Ramos (cell line): Measurements from ENCODE around the gene CDH23.

Experiments used
- in situ Hi-C: fragments of 300-500 bp; cut with MboI; formaldehyde crosslinking; loops from one replicate; pipeline ENCODE4 v1.14.3; 2022; ENCODE audit warnings: low sequenced_read_pairs; ENCODE audit not compliant: unreplicated experiment

The CDH23 gene

GRCh38 chr10:71502190-71502589, 105.5 kb downstream of the CDH23 start:
- in situ Hi-C loops, result no loop called here

GRCh38 chr10:71502851-71503250, 106.1 kb downstream of the CDH23 start:
- in situ Hi-C loops, result no loop called here

DNA sequence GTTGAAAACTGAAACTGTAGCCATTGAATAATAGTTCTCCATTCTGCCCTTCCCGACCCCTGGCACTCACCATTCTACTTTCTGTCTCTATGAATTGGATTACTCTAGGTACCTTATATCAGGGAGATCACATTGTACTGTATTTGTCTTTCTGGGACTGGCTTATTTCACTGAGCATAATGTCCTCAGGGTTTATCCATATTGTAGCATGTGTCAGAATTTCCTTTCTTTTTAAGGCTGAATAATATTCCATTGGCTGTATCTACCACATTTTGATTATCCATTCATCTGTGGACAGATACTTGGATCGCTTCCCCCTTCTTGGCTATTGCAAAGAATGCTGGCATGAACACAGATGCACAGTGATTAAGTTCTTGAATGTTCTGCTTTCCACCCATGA, 107.4 kb downstream of the CDH23 start:
- in situ Hi-C loops, result no loop called here

DNA sequence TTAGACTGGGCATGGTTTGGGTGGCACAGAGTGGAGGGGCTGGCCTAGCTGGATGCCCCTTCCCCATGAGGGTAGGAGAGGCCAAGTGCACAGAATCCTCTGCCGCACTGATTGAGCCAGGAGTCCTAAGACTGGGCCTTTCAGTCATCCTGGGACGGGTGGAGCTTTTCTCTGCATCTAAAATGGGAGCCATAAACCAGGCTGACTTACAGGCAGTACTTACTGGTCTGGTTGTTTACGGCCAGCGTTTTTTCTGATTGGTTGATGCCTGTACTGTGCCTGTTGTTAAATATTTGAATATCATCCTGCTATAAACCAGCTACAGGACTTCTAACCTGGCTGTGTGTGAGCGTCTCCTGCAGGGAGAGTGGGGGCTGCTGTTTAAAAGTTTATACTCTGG, 107.8 kb downstream of the CDH23 start:
- in situ Hi-C loops, result no loop called here

GRCh38 chr10:71505862-71506261, 109.1 kb downstream of the CDH23 start:
- in situ Hi-C loops, result no loop called here

DNA sequence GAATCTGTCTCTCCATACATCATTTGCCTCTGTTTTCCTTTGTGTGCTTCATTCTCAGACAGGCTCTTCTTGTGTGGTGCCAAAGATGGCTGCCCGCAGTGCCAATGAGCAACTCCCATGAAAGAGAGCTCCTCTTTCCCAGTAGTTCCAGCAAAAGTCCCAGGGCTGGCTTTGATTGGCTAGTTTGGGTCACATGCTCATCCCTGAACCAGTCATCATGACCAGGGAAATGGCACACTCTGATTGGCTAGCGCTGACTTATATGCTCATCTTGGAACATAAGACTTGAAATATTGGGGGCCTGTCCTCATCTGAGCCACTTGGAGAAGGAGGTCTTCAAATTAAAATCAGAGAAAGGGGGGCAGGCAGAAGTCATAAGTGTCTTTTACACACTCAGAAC, 112.7 kb downstream of the CDH23 start:
- in situ Hi-C loops, result no loop called here

DNA sequence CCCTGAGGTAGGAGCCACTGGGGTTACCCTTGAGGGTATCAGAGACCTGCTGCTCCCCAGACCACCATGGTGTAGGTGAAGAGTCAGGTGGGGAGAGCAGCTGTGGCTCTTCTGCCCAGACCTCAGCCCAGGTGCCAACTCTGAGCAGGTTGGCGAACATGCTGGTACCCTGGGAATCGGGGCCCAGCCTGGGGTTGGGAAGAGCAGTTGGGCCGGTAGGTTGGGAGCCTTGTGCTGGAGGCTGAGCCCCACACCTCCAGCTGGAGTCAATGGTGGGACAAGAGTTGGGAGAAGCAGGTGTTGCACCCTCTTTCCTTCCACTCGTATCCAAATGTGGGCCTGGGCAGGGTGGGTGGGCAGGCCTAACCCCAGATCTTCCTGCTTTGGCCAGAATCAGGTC, 114.5 kb downstream of the CDH23 start:
- in situ Hi-C loops, result no loop called here

DNA sequence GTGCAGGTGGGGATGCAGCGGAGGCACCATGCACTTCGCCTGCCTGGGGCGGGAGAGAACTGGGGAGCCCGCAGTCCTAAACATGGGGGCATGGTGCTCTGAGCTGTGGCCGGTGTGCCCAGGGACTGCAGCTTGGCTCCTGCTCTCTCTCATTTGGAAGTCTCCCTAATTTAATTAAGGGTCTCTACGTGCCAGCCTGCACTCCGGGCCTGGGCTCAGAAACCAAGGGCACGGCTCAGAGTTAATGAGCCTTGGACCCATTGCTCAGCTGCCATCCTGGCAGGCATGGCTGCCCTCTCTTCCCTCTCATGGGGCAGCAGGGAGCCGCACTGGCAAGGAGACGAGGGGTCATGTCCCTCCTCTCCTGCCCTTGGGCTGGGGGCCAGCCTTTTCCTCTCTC, 115.6 kb downstream of the CDH23 start:
- in situ Hi-C loops, result no loop called here

GRCh38 chr10:71512761-71513539, 116.2 kb downstream of the CDH23 start:
- in situ Hi-C loops, result no loop called here

GRCh38 chr10:71513540-71513853, 116.8 kb downstream of the CDH23 start:
- in situ Hi-C loops, result no loop called here

DNA sequence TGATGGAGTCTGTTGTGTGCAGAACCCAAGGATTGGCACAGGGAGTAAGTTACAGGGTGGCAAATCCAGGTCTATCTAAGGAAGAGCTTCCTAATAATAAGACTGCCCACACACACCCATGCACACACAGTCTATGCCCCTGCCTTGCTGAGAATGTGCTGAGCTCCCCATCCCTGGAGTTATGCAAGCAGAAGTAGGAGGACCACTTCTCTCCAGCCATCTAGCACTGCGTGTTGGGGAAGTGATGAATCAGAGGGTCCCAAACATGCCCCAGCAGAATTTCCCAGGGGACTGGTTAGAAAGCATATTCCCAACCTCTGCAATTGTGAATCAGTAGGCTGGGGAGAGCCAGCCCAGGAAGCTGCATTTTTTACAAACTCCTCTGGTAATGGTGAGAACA, 117.2 kb downstream of the CDH23 start:
- in situ Hi-C loops, result no loop called here

DNA sequence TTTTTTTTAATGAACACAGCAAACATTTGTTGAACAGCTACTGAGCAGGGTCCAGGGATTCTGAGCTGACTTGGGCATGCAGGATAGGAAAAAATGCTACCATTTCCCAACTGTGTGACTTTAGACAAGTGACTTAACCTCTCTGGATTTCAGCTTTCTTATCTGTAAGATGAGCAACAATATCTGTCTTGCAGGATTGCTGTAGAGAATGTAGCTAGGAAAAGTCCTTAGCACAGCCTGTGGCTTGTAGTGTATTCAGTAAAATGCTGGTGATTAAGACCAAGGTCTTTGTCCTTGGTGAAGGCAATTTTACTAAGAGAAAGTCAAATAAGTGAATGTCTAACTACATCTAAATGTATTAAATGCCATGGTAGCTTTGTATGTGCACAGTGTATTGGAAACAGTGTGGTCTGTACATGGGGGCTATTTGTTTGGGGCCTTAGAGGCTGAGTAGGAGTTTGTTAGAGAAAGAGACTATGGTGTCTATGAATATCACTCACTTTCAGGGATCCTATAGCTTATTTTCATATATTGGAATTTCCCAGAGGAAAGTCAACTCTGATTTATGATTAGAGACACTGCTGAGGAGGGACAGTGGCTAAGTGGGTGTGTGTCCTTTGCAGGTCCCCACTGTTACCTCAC, 118.9 kb downstream of the CDH23 start:
- in situ Hi-C loops, result no loop called here

DNA sequence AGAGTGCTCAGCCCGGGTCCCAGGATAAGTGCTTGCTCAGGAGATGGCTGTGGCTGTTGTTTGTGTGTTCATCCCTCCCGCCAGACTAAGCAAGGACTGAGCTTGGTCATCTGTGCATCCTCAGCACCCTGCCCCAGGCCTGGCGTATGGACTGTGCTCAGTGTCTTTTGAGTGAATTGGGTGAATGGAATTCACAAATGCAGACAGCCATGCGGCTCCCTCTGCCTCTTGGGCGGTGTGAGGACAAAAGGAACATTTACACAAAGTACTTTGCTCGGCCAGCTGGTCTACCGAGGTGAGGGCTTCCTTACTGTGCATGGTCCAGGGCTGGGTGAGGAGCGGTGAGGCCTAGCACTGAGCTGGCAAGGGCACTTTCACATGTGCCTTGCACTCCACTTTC, 120.2 kb downstream of the CDH23 start:
- in situ Hi-C loops, result no loop called here

DNA sequence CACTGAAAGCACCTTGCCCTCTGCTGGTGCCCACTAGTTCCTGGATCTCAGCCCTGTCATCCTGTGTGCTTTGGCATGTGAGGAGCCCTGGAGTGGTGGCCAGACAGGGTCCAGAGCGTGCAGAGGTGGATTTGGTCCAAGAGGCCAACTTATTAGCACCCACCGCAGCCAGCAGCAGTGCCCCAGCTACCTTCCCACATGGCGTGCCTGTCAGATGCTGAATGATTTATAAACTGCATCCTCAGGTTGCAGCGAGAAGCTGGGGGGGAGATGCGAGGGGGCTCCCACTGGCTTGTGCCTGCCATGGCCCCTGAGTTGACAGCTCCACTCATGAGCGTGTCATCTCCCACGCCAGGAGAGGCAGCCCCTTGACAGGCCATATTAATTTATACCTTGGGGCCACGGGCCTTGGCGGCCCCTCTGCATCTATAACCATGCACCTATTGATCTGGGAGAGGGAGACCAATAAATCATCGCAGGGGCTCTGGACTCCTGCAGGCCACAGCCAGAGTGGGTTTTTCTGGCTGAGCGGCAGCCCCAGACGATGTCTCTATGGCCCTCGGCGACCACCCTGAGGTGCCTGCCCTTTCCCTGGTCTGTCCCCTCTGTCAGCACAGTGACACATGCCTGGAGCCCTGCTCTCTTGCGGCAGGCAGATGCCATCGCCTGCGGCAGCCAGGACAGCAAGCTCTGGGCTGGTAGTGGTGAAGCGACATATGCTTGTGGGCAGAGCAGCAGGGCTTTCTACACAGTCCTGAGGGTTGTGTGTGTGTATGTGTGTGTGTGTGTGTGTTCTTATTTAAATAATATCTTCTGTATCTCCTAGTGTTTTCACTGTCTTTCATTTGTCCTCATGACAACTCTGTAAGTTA, 120.8 kb downstream of the CDH23 start:
- in situ Hi-C loops, result no loop called here

- in situ Hi-C loops, result no loop called here
These were observed 123.3 kb downstream of the CDH23 start for GRCh38 chr10:71520042-71520441.

GRCh38 chr10:71521504-71522441, 125.1 kb downstream of the CDH23 start:
- in situ Hi-C loops, result no loop called here

GRCh38 chr10:71522442-71523144, 125.9 kb downstream of the CDH23 start:
- in situ Hi-C loops, result no loop called here

DNA sequence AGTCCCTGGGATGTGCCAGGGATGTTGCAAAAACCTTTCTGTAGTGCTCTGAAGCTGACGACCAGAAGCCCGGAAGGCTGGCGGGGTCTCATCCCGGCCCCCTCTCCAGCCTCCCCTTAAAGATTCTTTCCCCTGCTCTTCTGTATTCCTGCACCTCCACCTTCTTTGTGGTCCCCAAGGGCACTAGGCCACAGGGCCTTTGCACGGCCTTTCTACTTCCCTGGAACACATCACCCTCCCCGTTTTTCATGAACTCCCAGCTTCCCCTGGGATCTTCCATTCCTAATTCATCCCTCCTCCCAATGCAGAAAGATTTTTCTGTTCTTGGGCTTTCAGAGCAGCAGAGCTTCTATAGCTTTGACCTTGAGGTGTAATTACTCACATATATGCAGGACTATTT, 127.0 kb downstream of the CDH23 start:
- in situ Hi-C loops, result no loop called here

- in situ Hi-C loops, result no loop called here
These were observed 128.4 kb downstream of the CDH23 start for GRCh38 chr10:71525092-71525491.

DNA sequence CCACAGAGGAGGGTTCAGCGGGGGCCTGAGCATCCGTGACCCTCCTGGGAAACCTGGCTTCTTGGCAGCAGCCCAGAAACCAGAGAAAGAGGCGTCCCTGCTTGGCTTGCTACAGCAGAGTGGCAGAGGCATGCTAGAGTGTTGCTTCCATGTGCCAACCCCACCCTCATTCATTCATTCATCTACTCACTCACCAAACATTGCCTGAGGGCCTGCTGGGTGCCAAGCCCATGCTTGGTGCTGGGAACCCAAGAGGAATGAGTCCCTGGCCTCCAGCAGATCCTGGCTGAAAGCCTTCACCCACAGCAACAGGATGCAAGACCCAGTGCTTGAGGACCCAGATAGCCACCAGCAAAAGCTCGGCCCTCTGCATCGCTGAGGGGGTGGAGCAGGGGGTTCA, 129.0 kb downstream of the CDH23 start:
- in situ Hi-C loops, result no loop called here
